Esophagus squamous epithelium (tissue), 5 donors: ENCODE results near the gene CNOT2. TPM values are rescaled to one million over a fixed set of nuclear protein-coding genes. Genes with fewer than 3 reads are reported as not detected.

Source experiments
- DNase-seq: peaks from one replicate; lab custom pipeline; 2025; lab: John Stamatoyannopoulos, UW
- H3K27ac ChIP-seq, 4 donors: fragments of 200-600 bp; sonication (generic); one replicate each; pipeline ENCODE4 v1.5.1; 2016 to 2019; ENCODE audit warnings: mild to moderate bottlenecking in 1 of 4
- H3K27me3 ChIP-seq, 4 donors: fragments of 200-600 bp; sonication (generic); 1 replicate in 3 of 4; 2 replicates in 1 of 4; pipeline versions ENCODE4 v1.5.1 to v1.6.0; 2017 to 2021; ENCODE audit warnings: antibody characterized with exemption in 1 of 4
- H3K36me3 ChIP-seq, 3 donors: fragments of 200-600 bp; sonication (generic); one replicate each; pipeline ENCODE4 v1.5.1; 2016 to 2019
- H3K4me1 ChIP-seq, 3 donors: fragments of 200-600 bp; sonication (generic); one replicate each; pipeline ENCODE4 v1.5.1; 2017 to 2019
- H3K4me3 ChIP-seq, 4 donors: fragments of 200-600 bp; sonication (generic); 1 replicate in 3 of 4; 2 replicates in 1 of 4; pipeline ENCODE4 v1.5.1; 2016 to 2019; ENCODE audit warnings: mild to moderate bottlenecking in 2 of 4, moderate library complexity in 1 of 4
- H3K9me3 ChIP-seq, 3 donors: fragments of 200-600 bp; sonication (generic); one replicate each; pipeline ENCODE4 v1.5.1; 2016 to 2019
- POLR2A ChIP-seq, 4 donors: fragments of 450-650 bp; IDR thresholded peaks; one replicate each; pipeline ENCODE4 v1.6.1; 2017; ENCODE audit warnings: antibody characterized with exemption in 4 of 4, mild to moderate bottlenecking in 4 of 4, moderate library complexity in 3 of 4
- WGBS, 2 donors: methylation state at CpG; one replicate each; pipeline ENCODE4 v1.1.5; 2018; 5-methylcytosine and 5-hydroxymethylcytosine counted together
- intact Hi-C: fragments of 100-400 bp; cut with DNase I; formaldehyde crosslinking; loops from one replicate; pipeline ENCODE4 v1.15.0; 2022
- total RNA-seq, 4 donors: library from RNA; depleted of rRNA; stranded (reverse); fragments of >200 nt; gene quantifications; one replicate each; pipeline ENCODE4 v1.1.0, GENCODE V29; 2016
- TF ChIP-seq, protein P1 (sequence below), 6 experiments: fragments of 450-650 bp in 4 of 6; fragments of 200-600 bp in 2 of 6; sonication (generic) in 2 of 6; IDR thresholded peaks; one replicate each; pipeline ENCODE4 v1.5.1; 2016 to 2019; ENCODE audit warnings: antibody characterized with exemption in 6 of 6, mild to moderate bottlenecking in 4 of 6, moderate library complexity in 4 of 6
- donor health status: DM: yes; HTN: yes; CAD: no.

CNOT2 gene
- total RNA-seq, 4 donors from 2014 or later, result 77.0 to 138 (median 90.1) TPM

DNA sequence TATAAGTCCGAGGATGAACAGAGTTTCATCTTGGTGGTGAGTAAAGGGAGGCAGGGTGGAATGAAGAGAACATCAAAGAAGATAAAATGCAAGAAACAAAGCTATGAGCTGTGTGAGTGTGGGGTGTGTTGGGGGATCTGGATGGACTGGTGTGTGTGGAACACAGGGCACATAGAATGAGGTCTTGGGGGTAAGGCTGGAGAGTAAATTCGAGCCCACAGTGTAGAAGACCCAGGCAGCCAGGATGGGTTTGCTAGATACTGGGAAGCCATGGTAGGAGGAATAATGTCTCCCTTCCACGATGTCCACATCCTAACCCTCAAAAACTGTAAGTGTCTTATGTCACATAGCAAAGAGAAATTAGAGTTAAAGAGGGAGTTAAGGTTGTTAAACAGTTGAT lies 129.6 kb downstream of the CNOT2 start:
- peaks cover 0 to 6% (median 0%) of the 10 kb centered on the region in 4 donors for H3K27me3 ChIP-seq
- peaks cover 0 to under 1% (median 0%) of the 10 kb centered on the region in 3 donors for H3K4me1 ChIP-seq
- no peaks in the 10 kb centered on the region for H3K9me3 ChIP-seq
- TF ChIP-seq POLR2A (IDR thresholded peaks at IDR 0.05), result no peak
- TF ChIP-seq, protein P1, sequence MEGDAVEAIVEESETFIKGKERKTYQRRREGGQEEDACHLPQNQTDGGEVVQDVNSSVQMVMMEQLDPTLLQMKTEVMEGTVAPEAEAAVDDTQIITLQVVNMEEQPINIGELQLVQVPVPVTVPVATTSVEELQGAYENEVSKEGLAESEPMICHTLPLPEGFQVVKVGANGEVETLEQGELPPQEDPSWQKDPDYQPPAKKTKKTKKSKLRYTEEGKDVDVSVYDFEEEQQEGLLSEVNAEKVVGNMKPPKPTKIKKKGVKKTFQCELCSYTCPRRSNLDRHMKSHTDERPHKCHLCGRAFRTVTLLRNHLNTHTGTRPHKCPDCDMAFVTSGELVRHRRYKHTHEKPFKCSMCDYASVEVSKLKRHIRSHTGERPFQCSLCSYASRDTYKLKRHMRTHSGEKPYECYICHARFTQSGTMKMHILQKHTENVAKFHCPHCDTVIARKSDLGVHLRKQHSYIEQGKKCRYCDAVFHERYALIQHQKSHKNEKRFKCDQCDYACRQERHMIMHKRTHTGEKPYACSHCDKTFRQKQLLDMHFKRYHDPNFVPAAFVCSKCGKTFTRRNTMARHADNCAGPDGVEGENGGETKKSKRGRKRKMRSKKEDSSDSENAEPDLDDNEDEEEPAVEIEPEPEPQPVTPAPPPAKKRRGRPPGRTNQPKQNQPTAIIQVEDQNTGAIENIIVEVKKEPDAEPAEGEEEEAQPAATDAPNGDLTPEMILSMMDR (IDR thresholded peaks at IDR 0.05), result no peak
- no peak overlapping the region for H3K27ac ChIP-seq
- H3K36me3 ChIP-seq, result no peaks in the 10 kb centered on the region
- WGBS, 2 donors, result 81 to 95% methylated on average over 3 of the region's 3 CpGs
- intact Hi-C loops, result no loop called here
- no peak for DNase-seq
- H3K4me3 ChIP-seq, result no peak overlapping the region

DNA sequence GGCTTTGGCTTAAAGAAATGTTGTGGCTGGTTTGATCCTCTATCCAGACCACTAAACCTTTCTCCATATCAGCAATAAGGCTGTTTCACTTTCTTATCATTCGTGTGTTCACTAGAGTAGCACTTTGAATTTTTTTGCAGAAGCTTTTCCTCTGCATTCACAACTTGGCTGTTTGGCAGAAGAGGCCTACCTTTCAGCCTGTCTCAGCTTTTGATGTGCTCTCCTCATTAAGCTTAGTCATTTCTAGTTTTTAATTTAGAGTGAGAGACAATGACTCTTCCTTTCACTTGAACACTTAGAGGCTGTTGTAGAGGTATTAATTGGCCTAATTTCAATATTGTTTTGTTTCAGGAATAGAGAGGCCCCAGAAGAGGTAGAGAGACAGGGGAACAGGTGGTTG lies 136.6 kb downstream of the CNOT2 start:
- no peaks in the 10 kb centered on the region for H3K27me3 ChIP-seq
- DNase-seq, result no peak
- no peak overlapping the region for H3K27ac ChIP-seq
- WGBS, 2 donors, result 63 to 82% methylated on average over 1 of the region's 1 CpG
- intact Hi-C loops, result no loop called here
- H3K4me1 ChIP-seq, result no peaks in the 10 kb centered on the region
- no peak overlapping the region for H3K4me3 ChIP-seq
- no peak for TF ChIP-seq POLR2A (IDR thresholded peaks at IDR 0.05)
- TF ChIP-seq, protein P1 (IDR thresholded peaks at IDR 0.05), result no peak
- no peaks in the 10 kb centered on the region for H3K36me3 ChIP-seq
- no peaks in the 10 kb centered on the region for H3K9me3 ChIP-seq

DNA sequence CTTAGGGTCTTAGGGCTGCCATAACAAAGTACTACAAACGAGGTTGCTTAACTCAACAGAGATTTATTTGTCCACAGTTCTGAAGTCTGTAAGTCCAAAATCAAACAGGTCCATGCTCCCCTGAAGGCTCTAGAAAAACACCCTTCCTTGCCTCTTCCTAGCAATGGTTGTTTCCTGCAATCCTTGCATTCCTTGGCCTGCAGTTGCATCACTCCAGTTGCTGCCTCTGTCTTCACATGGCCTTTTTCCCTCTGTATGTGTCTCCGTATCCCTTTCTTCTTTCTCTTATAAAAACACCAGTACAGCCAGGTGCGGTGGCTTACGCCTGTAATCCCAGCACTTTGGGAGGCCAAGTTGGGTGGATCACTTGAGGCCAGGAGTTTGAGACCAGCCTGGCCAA lies 140.3 kb downstream of the CNOT2 start:
- 88 to 89% methylated on average over 2 to 3 of the region's 4 CpGs for WGBS, 2 donors
- H3K27me3 ChIP-seq, result no peaks in the 10 kb centered on the region
- H3K4me3 ChIP-seq, result no peak overlapping the region
- intact Hi-C loops, result no loop called here
- H3K9me3 ChIP-seq, result no peaks in the 10 kb centered on the region
- no peaks in the 10 kb centered on the region for H3K4me1 ChIP-seq
- no peak overlapping the region for H3K27ac ChIP-seq
- H3K36me3 ChIP-seq, result no peaks in the 10 kb centered on the region
- TF ChIP-seq, protein P1 (IDR thresholded peaks at IDR 0.05), result no peak
- TF ChIP-seq POLR2A (IDR thresholded peaks at IDR 0.05), result no peak
- DNase-seq, result no peak

DNA sequence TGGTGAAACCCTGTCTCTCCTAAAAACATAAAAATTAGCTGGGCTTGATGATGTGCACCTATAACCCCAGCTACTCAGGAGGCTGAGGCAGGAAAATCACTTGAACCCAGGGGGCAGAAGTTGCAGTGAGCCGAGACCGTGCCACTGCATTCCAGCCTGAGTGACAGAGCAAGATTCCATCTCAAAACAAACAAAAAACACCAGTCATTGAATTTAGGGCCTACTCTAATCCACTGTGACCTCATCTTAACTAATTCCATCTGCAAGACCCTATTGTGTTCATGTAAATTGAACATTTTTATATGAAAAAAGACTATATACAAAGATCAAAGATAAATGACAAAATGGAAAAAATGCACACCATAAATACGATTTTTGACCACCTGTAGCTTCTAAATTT lies 140.7 kb downstream of the CNOT2 start:
- H3K9me3 ChIP-seq, result no peaks in the 10 kb centered on the region
- DNase-seq, result no peak
- no peaks in the 10 kb centered on the region for H3K4me1 ChIP-seq
- 72 to 86% methylated on average over 3 of the region's 3 CpGs for WGBS, 2 donors
- H3K27me3 ChIP-seq, result no peaks in the 10 kb centered on the region
- no peaks in the 10 kb centered on the region for H3K36me3 ChIP-seq
- TF ChIP-seq, protein P1 (IDR thresholded peaks at IDR 0.05), result no peak
- no peak for TF ChIP-seq POLR2A (IDR thresholded peaks at IDR 0.05)
- H3K27ac ChIP-seq, result no peak overlapping the region
- intact Hi-C loops, result no loop called here
- H3K4me3 ChIP-seq, result no peak overlapping the region

DNA sequence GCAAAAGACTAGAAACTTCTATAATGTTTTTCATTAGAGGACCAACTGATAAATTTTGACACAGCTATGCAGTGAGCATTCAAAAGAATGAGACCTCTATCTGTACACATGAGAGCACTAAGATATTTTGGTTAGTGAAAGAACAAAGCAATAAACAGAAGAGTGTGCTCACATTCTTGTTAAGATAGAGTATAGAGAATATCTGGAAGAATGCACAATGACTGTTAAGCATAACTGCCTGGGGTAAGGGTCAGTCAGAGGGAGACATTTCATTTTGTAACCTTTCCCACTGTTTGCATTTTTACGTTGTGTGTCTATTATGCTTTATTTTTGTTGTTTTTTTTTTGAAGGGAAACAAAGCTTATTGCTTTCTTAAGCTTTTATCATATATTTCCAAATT lies 143.5 kb downstream of the CNOT2 start:
- no peak overlapping the region for H3K27ac ChIP-seq
- intact Hi-C loops, result no loop called here
- peaks cover 0 to 5% (median 0%) of the 10 kb centered on the region in 3 donors for H3K9me3 ChIP-seq
- H3K36me3 ChIP-seq, result no peaks in the 10 kb centered on the region
- H3K27me3 ChIP-seq, result no peaks in the 10 kb centered on the region
- WGBS, 2 donors, result 79 to 88% methylated on average over 1 of the region's 1 CpG
- H3K4me1 ChIP-seq, result no peaks in the 10 kb centered on the region
- TF ChIP-seq POLR2A (IDR thresholded peaks at IDR 0.05), result no peak
- TF ChIP-seq, protein P1 (IDR thresholded peaks at IDR 0.05), result no peak
- DNase-seq, result no peak
- no peak overlapping the region for H3K4me3 ChIP-seq
